Activated naive CD8-positive, alpha-beta T cell (primary cell): ENCODE results near the gene HS6ST1.
"Not testable (repeated sequence)": the region's sequence is repeated elsewhere in the genome, so short reads cannot be mapped to it uniquely, and the experiment has no call there.

Experiments
- H3K27ac Mint-ChIP-seq: one replicate; pipeline ENCODE4 v1.8.0; 2021; ENCODE audit warnings: mixed read lengths
- H3K27me3 Mint-ChIP-seq: one replicate; pipeline ENCODE4 v1.8.0; 2021; ENCODE audit warnings: mixed read lengths
- H3K36me3 Mint-ChIP-seq: one replicate; pipeline ENCODE4 v1.8.0; 2021; ENCODE audit warnings: mixed read lengths
- H3K4me1 Mint-ChIP-seq: one replicate; pipeline ENCODE4 v1.8.0; 2021; ENCODE audit warnings: low read depth, mixed read lengths
- H3K4me3 Mint-ChIP-seq: one replicate; pipeline ENCODE4 v1.8.0; 2021; ENCODE audit warnings: mild to moderate bottlenecking, mixed read lengths
- H3K9me3 Mint-ChIP-seq: one replicate; pipeline ENCODE4 v1.8.0; 2021; ENCODE audit warnings: low read depth, mixed read lengths

Gene HS6ST1

DNA sequence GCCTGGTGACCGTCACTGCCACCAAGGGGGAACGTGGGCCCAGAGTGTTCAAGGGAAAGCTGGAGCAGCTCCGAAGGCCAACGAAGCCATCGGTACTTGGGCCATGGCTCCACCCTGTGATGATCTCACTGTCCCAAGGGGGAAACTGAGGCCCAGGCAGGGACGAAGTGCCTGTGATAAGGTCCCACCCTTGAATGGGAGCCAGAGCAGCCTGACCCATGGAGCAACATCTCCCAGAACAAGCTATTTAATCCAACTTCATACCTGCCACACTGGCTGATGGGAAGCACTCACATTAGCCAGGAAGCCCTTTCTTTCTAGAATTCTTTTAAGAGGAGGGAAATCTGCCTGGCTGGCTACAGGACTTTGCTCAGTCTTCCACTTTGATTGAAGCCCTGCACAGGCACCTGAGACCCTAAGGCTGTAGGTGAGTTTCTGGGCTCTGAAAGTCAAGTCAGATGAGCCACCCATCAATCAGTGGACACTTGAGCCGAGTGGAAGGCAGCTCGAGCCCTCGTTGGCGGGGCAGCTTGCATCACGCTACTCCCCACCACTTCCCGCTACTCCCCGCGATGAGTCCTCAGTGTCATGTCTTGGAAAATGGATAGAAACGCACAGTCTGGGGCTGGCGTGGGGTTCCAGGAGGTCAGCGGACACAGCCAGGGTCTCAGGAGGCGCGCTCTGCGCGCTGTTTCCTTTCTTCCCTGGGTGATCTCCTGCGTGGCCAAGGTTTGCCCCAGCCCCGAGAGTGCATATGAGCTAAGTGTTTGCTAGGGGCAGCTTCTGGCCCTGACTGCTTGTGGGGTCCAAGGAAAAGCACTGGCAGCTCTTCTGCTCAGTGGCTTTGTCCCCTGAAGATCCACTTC is 2.5 kb upstream of the HS6ST1 start:
- Mint-ChIP-seq H3K9me3 (no peaks in the 10 kb centered on the region), H3K4me3 (peak overlapping the region; percentile 74), H3K27ac (peak overlapping the region; percentile 34), H3K27me3 (no peaks in the 10 kb centered on the region), H3K4me1 (peaks cover 21% of the 10 kb centered on the region), H3K36me3 (no peaks in the 10 kb centered on the region)

DNA sequence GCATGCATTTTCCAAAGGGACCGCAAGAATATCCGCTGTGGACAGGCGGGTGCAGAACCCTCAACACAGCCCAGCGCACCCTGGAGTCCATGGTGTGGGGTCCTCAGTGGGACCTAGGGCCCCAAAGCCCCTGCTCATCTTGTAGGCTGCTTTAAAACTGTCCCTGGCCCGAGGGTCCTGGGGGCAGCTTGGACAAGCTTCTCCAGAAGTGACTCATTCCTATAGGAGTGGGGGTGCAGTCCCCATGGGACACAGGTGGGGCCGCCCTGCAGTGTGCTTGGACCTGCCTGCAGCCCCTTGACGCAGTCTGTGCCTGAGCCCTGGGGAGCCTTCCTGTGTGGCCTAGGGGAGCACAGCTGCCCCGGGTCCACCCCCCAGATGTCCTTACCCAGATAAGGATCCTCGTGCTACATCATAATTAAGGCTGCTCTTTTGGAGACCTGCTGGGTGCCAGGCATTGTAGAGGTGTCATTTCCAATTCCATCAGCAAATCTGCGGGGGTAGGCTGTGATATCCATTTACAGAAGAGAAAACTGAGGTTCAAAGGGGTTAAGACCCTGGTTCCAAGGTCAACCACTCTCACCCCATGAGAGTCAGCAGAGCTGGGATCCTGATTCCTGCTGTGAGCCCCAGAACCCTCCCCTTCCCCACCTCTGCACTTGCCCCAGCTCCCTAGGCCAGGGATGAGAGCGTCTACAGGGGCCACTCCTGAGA is 1.7 kb upstream of the HS6ST1 start:
- Mint-ChIP-seq H3K9me3 (no peaks in the 10 kb centered on the region), H3K4me3 (peak overlapping the region; percentile 65), H3K4me1 (peaks cover 26% of the 10 kb centered on the region), H3K27me3 (no peaks in the 10 kb centered on the region), H3K36me3 (no peaks in the 10 kb centered on the region), H3K27ac (no peak overlapping the region)

DNA sequence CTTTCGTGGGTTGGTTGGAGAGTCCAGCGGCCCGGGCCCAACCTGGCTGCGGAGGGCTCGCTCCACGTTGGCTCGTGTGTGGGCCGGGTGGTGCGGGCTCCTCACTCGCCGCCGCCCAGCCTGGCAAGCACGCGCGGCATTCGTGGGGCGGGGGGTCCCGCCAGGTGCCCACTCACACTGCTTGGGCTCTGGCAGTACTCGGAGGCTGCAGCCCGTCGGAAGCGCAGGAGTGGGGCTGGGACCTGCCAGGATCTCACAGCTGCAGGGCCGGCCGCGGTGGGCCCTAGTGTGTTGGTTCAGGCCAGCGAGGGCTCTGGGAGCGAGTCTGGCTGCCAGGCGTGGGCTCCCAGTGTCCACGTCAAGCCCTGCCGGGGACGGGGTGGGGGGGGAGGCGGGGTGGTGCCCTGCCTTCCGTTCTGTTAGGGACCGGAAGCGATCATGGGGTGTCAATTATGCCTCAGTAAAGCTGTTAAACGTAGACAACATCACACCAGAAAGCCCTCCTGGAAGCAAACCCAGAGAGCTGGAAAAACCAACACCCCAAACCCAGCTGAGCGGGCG is 1.0 kb upstream of the HS6ST1 start:
- H3K27me3 Mint-ChIP-seq: no peaks in the 10 kb centered on the region
- no peaks in the 10 kb centered on the region for H3K36me3 Mint-ChIP-seq
- H3K4me3 Mint-ChIP-seq: peak overlapping the region; percentile 67
- H3K9me3 Mint-ChIP-seq: no peaks in the 10 kb centered on the region
- no peak overlapping the region for H3K27ac Mint-ChIP-seq
- H3K4me1 Mint-ChIP-seq: peaks cover 32% of the 10 kb centered on the region

DNA sequence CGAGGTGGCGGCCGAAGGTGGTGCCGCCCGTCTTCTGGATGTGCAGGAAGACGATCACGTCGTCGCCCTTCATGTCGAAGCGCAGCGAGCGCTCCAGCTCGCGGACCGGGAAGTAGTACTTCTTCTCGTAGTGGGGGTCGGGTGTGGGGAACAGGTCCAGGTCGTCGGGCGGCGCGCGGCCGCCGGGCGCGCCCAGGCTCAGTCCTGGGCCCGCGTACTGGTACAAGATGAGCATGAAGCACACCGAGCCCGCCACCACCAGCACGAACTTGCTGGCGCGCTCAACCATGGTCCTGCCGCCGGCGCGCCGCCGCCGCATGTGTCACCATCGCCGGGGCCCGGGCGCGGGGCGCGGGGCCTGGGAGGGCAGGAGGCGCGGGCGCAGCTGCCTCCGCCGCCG is 423 bp downstream of the HS6ST1 start:
- H3K27ac Mint-ChIP-seq, H3K27me3 Mint-ChIP-seq, H3K36me3 Mint-ChIP-seq, H3K9me3 Mint-ChIP-seq: not testable (repeated sequence)
- peak overlapping the region; percentile 59 for H3K4me3 Mint-ChIP-seq
- H3K4me1 Mint-ChIP-seq: peaks cover 43% of the 10 kb centered on the region

DNA sequence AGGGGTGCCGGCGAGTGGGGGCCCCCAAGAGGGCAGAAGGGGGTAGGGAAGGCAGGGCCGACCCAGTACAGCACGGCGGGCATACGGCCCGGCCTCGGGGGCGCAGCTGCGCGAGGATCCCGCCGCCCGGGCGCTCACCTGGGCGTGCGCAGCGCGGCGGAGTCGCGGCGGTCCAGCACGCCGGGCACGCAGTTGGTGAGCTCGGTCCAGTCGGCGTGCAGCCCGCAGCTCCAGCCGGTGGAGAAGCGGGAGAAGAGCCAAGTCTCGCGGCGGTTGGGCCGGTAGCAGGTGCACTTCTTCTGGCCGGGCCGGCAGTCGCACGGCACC is 806 bp downstream of the HS6ST1 start:
- H3K36me3 Mint-ChIP-seq, H3K27ac Mint-ChIP-seq: not testable (repeated sequence)
- H3K4me1 Mint-ChIP-seq: peaks cover 47% of the 10 kb centered on the region

DNA sequence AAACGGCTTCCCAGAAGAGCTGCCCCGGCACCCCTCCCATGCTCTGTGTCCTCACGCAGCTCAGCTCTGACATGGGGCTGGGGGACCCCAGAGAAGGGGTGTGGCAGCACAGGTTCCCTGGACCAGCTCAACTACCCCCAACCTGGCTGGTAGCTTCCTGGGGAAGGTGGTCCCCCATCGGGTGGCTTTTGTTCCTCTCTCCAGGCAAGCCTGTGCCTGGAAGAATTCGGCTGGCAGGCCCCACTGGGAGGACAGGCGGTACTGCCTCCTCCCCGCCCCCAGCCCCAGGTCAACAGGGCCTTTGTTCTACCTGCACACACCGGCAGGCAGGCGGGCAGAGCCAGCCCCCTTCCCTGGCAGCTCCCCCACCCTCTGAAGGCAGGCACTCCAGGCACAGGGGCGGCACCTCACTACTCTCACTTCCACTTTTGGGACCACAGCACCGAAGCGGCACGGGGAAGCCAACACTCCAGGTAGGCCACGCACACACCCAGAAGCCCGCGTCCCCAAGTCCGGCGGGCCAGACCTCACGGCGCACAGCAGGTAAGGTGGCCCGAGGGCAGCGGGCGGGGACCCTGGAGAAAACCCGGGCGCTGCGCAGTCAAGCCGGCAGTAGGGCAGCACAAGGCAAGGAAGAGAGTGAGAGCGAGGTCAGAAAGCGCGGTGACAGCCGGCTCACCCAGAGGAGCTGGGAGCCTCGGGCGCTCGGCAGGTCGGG is 1.3 kb downstream of the HS6ST1 start:
- no peaks in the 10 kb centered on the region for H3K36me3 Mint-ChIP-seq
- H3K4me3 Mint-ChIP-seq: peak overlapping the region; percentile 92
- H3K4me1 Mint-ChIP-seq: peaks cover 50% of the 10 kb centered on the region
- no peaks in the 10 kb centered on the region for H3K9me3 Mint-ChIP-seq
- H3K27me3 Mint-ChIP-seq: no peaks in the 10 kb centered on the region
- no peak overlapping the region for H3K27ac Mint-ChIP-seq

More for the DNA sequence above, 806 bp downstream of the HS6ST1 start:
- H3K9me3 Mint-ChIP-seq, H3K27me3 Mint-ChIP-seq: not testable (repeated sequence)
- peak overlapping the region; percentile 92 for H3K4me3 Mint-ChIP-seq

DNA sequence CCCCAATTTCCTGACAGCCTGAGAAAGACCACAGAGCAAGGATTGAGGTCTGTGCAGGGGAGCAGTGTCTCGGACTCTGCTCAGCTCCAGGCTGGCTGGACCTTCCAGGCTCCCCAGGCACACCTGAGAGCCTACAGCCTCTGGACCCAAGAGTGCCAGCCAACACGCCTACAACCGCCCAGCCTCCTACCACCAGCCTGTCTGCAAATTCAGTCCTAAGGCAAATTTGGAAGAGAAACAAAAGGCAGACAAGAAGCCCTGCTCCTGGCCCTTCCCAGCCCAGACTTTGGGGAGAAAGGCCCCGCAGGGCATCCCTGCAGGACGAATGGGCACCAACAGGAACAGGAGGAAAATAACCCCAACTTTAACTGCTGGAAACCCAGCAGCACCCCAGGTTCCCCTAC is 1.9 kb downstream of the HS6ST1 start:
- Mint-ChIP-seq H3K4me3 (peak overlapping the region; percentile 92), H3K27ac (peak overlapping the region; percentile 22), H3K9me3 (no peaks in the 10 kb centered on the region), H3K4me1 (peaks cover 52% of the 10 kb centered on the region), H3K36me3 (no peaks in the 10 kb centered on the region), H3K27me3 (no peaks in the 10 kb centered on the region)

DNA sequence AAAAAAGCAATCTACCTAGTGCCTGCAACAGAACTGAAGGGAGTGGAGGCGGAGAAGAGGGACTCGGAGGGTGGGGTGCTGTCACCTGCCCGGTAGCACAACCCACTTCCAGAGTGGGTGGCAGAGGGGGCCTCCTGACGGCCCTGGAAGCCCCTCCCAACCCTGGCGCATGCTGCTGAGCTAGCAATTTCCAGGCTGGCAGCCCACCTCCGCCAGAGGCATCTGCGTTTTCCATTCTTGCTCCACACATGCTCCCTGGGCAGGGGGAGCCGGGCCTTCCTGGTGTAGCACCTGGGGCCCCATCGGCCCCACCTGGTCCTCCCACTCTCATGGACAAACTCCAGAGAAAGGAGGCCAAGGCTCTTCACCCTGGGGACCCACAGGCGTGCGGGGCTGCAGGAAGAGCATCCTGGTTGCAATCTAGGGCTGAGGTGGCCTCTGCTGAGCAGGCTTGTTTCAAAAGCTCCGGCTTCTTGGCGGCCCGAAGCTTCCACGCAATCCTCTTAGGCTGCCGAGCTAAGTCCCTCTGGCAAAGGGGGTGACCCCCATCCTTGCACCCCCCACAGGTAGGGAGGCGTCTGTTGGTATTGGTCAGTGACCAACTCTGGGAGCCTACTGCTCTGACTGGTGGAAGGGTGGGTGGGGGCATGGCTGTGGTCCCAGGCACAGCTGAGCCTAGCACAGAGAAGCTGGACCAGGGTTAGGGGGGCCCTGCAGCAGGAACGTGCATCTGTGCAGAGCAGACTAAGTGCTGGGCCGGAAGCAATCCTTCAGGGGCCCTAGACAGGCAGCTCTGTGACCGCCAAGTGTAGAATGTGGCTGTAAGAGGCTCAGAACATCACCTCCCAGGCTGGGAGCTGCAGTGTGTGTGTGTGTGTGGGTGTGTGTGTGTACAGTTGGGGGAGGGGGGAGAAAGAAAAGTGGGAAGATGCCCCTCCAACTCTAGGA is 2.6 kb downstream of the HS6ST1 start:
- Mint-ChIP-seq H3K9me3 (no peaks in the 10 kb centered on the region), H3K4me3 (peak overlapping the region; percentile 92), H3K4me1 (peaks cover 46% of the 10 kb centered on the region), H3K36me3 (no peaks in the 10 kb centered on the region), H3K27me3 (no peaks in the 10 kb centered on the region), H3K27ac (peak overlapping the region; percentile 66)

DNA sequence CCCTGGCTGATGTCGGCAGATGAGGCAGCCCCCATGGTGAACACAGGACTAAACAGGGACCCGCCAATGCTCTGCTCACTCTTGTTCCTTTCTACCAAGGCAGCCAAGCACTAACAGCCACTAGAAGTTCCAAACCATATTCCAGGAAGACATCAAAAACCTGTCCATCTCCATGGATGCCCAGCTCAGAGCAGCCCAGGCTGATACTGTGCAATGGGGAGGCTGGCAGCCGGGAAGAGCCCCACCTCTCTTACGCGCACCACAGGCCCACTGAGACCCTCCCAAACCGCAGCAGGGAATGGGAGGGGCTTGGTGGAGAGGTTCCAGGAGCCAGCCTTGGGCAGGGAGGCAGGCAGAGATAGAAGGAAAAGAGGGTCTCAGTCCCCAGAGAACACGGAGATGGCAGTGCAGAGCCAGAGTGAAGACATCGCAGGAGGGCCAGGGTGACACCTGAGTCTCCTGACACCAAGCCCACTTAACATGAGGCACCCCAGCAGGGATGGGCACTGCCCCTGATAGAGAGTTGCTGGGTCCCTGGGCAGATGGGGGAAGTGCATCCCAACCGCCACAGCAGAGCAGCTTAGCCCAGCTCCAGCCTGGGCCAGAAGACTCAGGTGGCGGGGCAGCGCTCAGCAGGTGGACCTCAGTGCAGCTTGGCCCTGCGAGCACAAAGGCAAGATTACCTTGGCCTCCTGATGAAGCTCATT is 3.4 kb downstream of the HS6ST1 start:
- H3K27me3 Mint-ChIP-seq: no peaks in the 10 kb centered on the region
- peak overlapping the region; percentile 66 for H3K27ac Mint-ChIP-seq
- peak overlapping the region; percentile 77 for H3K4me3 Mint-ChIP-seq
- H3K36me3 Mint-ChIP-seq: no peaks in the 10 kb centered on the region
- no peaks in the 10 kb centered on the region for H3K9me3 Mint-ChIP-seq
- H3K4me1 Mint-ChIP-seq: peaks cover 46% of the 10 kb centered on the region

DNA sequence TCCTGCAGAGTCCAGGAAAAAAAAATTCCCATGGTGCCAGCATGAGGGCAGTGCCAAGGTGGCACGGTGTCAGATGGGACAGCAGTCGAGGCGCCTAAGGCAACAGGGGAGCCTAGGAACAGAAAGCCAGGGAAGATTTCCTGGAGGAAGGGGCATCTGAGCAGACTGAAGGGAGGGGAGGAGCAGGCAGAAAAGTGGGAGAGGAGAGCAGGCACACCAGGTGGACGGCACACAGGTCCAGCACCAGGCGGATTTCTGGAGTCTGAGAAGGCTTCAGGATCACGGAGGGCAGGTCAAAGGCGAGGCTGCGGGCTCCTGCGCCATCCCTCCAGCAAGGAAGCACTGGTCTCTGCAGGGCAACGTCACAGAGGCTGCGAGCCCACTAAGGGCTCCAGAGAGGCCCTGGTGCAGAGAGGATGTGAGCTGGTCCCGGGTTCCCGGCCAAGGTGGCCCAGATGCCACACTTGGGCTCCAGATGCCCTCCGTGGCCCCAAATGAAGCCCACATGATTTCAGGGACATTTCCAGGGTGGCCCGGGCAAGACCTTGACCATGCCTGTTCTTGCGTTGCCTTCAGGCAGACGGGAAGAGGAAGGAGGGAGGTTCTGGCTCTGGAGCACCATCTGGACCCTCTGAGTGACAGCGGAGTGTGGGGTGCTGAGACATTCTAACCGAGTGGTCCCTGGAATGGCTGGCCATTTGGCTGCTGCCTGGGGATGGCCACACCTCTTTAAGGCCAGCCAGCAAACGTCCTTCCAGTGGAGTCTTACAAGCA is 4.1 kb downstream of the HS6ST1 start:
- H3K4me1 Mint-ChIP-seq: peaks cover 46% of the 10 kb centered on the region
- H3K4me3 Mint-ChIP-seq: peak overlapping the region; percentile 77
- H3K27me3 Mint-ChIP-seq: no peaks in the 10 kb centered on the region
- no peaks in the 10 kb centered on the region for H3K36me3 Mint-ChIP-seq
- H3K9me3 Mint-ChIP-seq: no peaks in the 10 kb centered on the region
- H3K27ac Mint-ChIP-seq: no peak overlapping the region

DNA sequence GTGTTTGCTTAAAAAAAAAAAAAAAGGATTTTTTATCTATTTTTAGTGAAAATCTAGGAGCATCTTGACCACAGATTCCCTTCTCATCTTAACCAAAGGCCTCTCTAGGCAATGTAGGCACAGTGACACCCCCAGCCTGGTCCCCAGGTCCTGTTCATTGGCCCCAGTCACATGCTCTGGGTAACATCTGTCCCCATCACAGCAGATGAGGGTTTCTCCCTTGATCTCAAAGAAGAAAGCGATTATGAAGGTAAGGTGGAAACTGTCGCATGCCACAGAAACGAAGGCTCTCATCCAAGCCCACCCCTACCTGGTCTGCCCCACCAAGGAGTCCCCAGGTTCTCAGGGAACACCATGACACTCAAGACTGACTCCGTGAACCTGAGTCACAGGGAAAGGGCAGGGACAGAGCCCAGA is 4.7 kb downstream of the HS6ST1 start:
- Mint-ChIP-seq H3K27me3 (no peaks in the 10 kb centered on the region), H3K36me3 (no peaks in the 10 kb centered on the region), H3K4me3 (peak overlapping the region; percentile 13), H3K9me3 (no peaks in the 10 kb centered on the region), H3K27ac (no peak overlapping the region), H3K4me1 (peaks cover 46% of the 10 kb centered on the region)

DNA sequence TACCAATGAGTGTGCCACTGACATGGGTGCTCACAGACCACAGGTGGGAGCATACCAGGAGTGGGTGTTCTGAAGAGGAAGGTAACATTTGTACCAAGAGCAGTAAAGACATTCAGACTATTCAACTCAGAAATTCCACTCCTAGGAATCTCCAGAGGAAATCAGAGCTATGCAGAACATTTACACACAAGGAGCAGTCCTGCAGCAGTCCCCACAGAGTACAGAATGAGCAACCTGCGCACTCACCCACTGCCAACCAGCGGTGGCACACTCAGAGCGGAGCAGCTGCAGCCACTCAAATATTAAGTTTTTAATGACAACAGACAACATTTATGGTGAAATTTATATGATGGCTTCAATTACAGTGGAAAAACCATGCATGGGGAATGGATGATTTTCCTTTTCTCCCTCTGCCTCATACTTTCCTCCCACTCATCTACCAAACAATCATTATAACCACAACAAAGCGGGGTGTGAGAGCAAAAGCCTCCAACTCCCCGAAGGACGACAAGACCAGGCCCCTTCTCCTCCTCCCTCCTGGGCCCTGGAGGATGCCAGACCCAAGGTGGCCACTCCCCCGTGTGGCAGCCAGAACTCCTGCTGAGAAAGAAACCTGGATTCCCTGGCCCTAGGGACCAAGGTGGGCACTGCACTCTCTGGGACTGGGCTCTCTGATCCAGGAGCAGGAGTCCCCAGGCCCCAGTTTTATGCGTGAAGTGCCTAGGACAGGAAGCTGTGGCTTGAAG is 5.4 kb downstream of the HS6ST1 start:
- Mint-ChIP-seq H3K27me3 (no peaks in the 10 kb centered on the region), H3K4me1 (peaks cover 46% of the 10 kb centered on the region), H3K9me3 (no peaks in the 10 kb centered on the region), H3K36me3 (no peaks in the 10 kb centered on the region), H3K27ac (no peak overlapping the region), H3K4me3 (peak overlapping the region; percentile 35)
